Stimulated activated CD4-positive, alpha-beta T cell treated with anti-CD3 and anti-CD28 coated beads, Interleukin-15, amount 100 ng/mL, for 48 hours (primary cell): Measurements from ENCODE around the gene TMC1.
A peak's percentile ranks its signal among the peaks of the same experiment; 100 is the strongest.
"Not testable (repeated sequence)": the region's sequence is repeated elsewhere in the genome, so short reads cannot be mapped to it uniquely, and the experiment has no call there.

Experiments used
- DNase-seq, 2 donors: peaks; one replicate each; pipeline ENCODE4 v3.0.0-alpha.2; 2020; ENCODE audit warnings: low read depth in 2 of 2

The TMC1 gene

DNA sequence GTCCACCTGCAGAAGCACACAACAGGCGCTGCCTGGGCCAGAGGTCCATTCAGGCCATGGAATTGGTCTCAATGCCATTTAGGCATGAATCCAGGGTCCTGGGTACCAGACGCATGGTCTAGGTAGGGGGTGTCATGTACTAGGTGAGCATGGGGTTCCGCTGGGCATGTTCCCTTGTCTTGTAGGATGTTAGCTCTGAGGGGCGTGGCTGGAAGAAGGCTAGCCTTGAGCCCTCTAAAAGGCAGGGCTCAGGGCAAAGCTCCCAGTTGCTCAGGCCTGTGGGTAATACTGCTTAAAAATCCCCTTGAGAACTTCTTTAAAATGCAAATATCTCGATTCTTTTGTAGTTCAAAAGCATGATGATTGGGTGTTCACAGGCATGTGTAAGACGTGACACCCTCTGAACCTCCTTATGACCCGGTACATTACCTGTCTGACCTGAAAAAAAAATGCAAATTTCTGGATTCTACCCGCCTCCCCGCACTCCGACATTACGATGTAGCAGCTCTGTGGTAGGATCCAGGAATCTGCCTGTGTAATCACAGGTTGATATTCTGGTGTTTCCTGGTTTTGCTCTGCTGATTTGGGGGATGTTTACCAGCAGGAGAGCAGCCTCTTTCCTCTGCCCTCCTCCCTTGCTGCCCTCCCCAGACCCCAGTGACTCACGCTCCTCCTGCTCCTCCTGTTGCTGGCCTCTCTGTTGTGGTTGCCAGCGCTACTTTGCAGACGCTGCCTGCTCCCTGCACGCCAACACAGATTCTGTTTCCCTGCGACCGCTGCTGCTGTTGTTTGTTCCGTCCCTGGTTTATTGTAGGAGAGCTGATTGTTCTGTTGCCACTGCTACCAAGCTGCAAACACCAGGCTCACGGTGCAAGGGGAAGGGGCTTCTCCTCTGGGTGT is 5.7 kb downstream of the TMC1 start:
- peak; percentile 70 to 78 for DNase-seq

DNA sequence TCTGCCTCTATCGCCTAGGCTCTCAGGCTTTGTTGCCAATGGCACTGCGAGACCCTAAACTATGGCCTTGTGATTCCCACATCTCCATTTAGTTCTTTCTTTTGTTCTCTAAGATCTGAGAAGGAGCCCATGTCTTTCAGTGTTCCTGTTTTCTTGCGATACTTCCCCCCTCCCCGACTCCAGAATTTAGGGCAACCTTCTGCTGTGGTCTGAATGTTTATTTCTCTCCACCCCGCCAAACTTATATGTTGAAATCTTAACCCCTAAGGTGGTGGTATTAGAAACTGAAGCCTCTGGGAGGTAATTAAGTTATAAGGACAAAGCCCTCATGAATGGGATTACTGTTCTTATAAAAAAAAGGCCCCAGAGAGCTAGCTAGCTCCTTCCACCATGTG is 6.4 kb downstream of the TMC1 start:
- no peak for DNase-seq

DNA sequence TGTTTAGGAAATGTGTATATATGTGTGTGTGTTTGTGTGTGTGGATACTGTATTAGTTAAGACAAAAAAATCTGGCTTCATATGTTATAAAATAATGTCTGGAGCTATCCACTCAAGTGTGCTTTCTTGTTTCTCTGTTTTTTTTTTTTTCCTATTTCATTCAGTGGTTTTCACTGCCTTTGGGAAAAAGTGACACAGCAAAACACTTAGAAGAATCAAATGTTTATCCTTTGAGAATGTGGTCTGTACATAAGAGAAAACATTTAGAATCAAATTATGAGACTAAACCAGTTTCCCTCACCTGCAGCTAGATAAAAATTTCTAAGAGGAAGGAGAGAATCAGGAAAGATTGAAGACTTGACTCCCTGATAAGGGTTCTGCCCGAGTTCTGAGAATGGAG is 8.1 kb downstream of the TMC1 start:
- DNase-seq = no peak

DNA sequence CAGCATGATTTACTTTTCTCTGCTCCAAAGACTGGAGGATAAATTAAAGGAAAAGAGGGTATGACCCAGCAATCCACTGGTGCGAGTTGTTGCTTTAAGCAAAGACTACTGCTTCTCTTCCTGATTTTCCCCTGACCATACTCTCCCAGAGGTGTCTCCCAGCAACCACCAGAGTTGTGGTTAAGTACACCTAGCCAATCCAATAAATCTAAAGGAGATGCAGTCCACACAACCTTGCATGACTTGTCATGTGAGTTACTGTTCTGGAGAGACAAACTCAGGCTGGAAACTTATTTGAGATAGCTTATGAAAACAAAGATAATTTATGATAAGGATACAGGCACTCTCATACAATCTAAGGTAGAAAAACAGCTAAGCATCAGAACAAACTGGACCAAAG is 11.9 kb downstream of the TMC1 start:
- no peak for DNase-seq

- DNase-seq = no peak
Measured at GRCh38 chr9:72534931-72535330, 13.5 kb downstream of the TMC1 start.

DNA sequence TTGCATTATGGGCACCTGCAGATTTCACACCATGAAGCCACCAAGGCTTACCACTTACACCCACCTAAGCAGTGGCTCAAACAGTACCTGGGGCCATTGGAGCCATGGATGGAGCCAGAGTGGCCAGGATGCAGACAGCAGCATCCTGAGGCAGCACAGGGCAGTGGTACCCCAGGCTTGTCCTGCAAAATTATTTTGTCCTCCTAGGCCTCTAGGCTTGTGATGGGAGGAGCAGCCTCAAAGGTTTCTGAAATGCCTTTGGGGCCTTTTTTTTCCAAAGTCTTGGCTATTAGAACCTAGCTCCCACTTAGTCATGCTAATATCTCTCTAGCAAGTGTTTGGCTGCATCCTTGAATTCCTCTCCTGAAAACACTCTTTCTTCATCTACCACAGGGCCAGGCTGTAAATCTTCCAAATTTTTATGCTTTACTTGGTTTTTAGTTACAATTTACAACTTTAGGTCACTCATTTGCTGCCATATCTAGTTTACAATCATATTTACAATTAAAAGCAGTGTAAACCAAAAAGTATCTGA is 15.7 kb downstream of the TMC1 start:
- DNase-seq = no peak

- DNase-seq = no peak
Measured at GRCh38 chr9:72537671-72538070, 16.3 kb downstream of the TMC1 start.

- no peak for DNase-seq
Measured at GRCh38 chr9:72538921-72539702, 17.7 kb downstream of the TMC1 start.

GRCh38 chr9:72539824-72540347 is 18.5 kb downstream of the TMC1 start:
- no peak for DNase-seq

- DNase-seq = no peak
Measured at GRCh38 chr9:72540348-72540873, 19.0 kb downstream of the TMC1 start.

GRCh38 chr9:72542537-72542833 is 21.1 kb downstream of the TMC1 start:
- not testable (repeated sequence) for DNase-seq

DNA sequence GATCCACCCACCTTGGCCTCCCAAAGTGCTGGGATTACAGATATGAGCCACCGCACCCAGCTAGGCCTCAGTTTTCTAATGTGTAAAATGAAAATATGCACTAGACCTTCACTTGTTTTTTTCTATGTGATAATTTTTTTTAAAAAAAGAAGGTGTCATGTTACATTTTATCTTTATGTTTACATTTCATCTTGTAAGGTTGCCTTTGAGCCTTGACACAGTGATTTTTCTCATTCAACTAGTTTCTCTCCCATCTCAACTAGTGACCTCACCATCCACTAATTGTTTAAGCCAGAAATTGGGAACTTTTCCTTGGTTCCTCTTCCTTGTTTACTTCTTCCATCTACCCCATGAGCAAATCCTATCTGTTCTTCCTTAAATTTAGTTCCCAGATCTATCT is 21.5 kb downstream of the TMC1 start:
- DNase-seq = no peak

- DNase-seq = no peak
Measured at GRCh38 chr9:72551306-72551705, 29.9 kb downstream of the TMC1 start.

- DNase-seq = no peak
Measured at GRCh38 chr9:72552356-72552755, 30.9 kb downstream of the TMC1 start.

- no peak for DNase-seq
Measured at GRCh38 chr9:72554221-72554641, 32.8 kb downstream of the TMC1 start.

DNA sequence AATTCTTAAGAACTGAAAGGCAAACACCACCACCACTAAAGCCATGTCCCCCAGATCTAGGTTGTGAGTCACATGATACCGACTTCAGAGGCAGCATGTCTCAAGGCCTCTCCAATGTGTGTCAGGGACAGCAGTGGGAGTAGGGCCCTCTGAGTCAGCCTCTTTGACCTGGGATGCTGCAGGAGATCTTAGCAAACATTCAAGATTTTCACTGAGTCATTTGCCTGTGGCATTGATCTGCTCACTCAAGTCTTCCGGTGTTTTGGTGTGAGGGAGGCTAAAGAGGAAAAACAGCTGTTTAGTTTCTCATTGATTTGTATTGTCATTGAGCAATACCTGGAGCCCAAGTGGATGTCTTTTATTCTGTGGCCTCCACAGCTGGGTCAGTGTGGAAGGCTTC is 36.1 kb downstream of the TMC1 start:
- peak; percentile 34 to 61 for DNase-seq

GRCh38 chr9:72560086-72560485 is 38.7 kb downstream of the TMC1 start:
- DNase-seq = no peak

GRCh38 chr9:72563806-72564205 is 42.4 kb downstream of the TMC1 start:
- no peak for DNase-seq

DNA sequence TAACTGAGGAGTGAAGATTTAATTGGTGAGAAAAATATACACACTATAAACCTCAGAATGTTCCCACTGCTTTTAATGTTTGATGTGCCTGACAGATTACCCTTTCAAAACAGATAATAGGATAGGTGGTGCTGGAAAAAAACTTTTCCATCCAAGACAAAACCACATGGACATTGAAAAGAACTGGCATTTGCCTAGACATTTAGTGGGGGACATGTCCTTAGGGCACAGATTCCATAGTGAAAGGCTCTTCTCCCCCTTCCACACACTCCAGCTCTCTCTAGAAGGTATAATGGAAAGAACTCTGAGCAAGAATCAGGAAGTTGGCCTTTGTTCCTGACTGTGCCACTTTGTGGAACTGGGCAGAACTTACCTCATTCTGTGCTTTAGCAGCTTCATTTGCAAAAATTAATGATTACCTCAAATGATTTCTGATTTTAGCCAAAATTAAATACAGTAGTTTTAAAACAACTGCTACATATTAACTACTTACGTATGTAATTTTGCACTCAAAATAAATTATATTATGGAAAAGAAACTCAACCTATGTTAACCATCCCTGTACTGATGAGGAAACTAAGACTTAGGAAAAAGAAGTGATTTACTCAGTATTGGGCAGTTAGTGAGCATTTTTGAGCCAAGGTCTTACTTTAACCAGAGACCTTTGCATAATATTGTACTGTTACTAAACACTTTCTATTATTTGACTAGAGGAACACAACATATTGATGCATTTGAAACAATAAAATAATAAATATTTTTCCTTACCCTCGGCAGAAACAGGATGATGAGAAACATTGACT is 43.3 kb downstream of the TMC1 start:
- DNase-seq = no peak

- DNase-seq = no peak
Measured at GRCh38 chr9:72565535-72565934, 44.1 kb downstream of the TMC1 start.

DNA sequence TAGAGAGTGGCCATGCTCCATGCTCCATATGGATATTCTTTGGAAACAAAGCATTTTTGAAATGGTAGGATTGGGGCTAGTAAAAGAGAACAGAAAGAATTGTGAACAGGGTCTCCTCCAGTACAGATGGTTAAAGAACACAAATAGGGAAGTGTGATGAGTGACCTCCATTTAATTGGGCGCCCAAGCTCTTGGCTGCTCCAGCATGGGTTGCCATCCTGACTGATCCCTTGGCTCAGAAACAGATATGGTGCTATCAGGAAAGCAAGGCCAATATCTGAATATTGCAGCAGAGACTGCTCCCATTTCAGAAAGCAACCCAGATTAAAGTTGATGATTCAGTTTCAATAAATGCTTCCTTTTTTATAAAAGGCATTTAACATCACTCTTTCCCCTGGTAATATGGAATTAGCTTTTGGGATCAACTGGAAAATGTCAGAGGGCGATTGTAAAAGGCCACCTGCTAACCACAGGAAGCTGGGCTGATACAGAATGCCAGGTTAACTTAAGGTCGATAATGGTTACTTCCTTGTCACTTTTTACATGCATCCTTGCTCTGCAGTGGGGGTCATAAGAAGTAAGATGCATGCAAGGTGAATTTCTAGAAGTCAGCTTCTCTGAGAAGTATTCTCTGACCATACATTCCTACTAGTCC is 52.9 kb downstream of the TMC1 start:
- DNase-seq = no peak
